ENCODE data around the gene RALY.

DNA sequence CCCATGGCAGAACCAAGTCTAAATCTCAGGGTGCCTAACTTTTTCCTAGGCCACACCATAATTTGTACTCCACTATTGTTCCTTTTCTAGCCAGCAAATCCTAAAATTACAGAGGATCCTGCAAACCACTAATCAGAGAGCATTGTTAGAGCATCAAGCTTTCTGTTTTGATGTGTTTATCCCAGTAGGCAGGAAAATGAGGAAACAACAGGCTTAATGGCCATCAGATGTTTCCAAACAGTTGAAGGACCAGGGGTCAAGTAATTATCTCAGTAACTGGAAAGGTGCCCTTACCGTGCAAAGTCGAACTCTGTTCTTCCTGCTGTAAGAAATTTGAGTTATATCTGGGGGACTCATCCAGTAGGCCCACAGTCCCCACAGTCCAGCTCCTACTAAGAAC is 58.7 kb downstream of the RALY start:
- TF ChIP-seq, protein P1, sequence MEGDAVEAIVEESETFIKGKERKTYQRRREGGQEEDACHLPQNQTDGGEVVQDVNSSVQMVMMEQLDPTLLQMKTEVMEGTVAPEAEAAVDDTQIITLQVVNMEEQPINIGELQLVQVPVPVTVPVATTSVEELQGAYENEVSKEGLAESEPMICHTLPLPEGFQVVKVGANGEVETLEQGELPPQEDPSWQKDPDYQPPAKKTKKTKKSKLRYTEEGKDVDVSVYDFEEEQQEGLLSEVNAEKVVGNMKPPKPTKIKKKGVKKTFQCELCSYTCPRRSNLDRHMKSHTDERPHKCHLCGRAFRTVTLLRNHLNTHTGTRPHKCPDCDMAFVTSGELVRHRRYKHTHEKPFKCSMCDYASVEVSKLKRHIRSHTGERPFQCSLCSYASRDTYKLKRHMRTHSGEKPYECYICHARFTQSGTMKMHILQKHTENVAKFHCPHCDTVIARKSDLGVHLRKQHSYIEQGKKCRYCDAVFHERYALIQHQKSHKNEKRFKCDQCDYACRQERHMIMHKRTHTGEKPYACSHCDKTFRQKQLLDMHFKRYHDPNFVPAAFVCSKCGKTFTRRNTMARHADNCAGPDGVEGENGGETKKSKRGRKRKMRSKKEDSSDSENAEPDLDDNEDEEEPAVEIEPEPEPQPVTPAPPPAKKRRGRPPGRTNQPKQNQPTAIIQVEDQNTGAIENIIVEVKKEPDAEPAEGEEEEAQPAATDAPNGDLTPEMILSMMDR (conservative IDR thresholded peaks at IDR 0.05) = no peak
- no peak for TF ChIP-seq ZFX (IDR thresholded peaks at IDR 0.05)

All from C4-2B (cell line).